GM23338 (cell line): Measurements from ENCODE around the gene MCCC1. TPM values are rescaled to one million over a fixed set of nuclear protein-coding genes. Genes with fewer than 3 reads are reported as not detected.

Experiments used
- CREB1 ChIP-seq: fragments of 250-450 bp; sonication (Bioruptor Pico); IDR thresholded peaks from 2 replicates; pipeline ENCODE4 v1.5.0; 2020; ENCODE audit warnings: low read depth, mild to moderate bottlenecking, moderate library complexity
- NANOG ChIP-seq: IDR thresholded peaks from 2 replicates; pipeline ENCODE4 v1.6.1; 2016; ENCODE audit warnings: antibody characterized with exemption, borderline replicate concordance
- polyA plus RNA-seq: library from polyadenylated mRNA; unstranded; fragments of >200 nt; fragmentation: Nextera tagmentation; extraction: Ambion mirVana; gene quantifications from 2 replicates; pipeline ENCODE4 v1.2.1, GENCODE V29; 2016
- total RNA-seq: library from RNA; depleted of rRNA; stranded (reverse); fragments of >200 nt; shearing (Covaris generic); gene quantifications from 2 replicates; pipeline ENCODE4 v1.2.3, GENCODE V29; 2014
- TF ChIP-seq, protein P1 (sequence below): IDR thresholded peaks from one replicate; pipeline ENCODE4 v1.6.1; 2018; ENCODE audit warnings: antibody characterized with exemption; ENCODE audit not compliant: unreplicated experiment
- TF ChIP-seq, protein P2 (sequence below): fragments of 250-450 bp; sonication (Bioruptor Pico); IDR thresholded peaks from 2 replicates; pipeline ENCODE4 v1.5.0; 2020; ENCODE audit warnings: mild to moderate bottlenecking, moderate library complexity

Gene MCCC1
- total and polyA plus RNA-seq, 2 experiments from 2014 or later = 20.2 to 24.2 TPM

DNA sequence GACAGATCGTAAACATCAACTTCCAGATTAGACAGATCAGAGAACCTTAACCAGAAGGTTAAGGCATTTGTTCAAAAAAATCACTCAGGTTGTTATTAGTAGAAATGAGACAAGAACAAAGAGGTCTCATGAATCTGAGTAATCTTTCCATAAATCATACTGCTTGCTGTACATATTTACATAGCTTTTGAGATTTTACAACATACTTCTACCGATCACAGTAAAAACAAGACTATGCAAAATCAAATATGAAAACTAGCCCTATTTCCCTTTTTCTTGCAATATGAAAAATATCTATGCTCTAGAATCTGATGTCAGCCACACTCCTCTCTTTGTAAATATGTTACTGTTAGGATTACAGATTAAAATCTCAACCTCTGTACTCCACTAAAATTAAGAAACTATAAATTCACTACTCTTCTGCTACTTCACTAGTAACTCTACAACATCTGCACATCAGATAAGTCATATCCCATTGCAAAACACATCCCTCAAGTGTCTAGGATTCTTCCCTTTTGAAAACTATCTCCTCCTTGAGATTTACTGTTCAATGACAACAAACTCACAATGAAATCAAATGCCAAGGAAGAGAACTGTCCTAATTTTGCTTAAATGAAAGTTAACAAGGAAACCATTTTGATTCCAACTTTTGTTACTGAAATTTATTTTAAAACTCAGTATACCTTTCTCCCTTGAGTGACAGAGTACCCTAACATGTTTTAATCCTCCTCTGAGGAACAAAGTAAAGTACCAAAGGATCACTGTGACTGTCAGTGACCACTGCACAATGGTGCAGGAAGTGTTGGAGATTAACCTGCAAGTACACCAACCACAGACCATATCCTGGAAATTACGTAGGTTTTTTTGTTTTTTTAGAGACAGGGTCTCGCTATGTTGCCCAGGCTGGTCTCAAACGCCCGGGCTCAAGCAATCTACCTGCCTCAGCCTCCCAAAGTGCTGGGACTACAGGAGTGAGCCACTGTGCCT is 131.8 kb downstream of the MCCC1 start (continued):
- TF ChIP-seq, protein P1, sequence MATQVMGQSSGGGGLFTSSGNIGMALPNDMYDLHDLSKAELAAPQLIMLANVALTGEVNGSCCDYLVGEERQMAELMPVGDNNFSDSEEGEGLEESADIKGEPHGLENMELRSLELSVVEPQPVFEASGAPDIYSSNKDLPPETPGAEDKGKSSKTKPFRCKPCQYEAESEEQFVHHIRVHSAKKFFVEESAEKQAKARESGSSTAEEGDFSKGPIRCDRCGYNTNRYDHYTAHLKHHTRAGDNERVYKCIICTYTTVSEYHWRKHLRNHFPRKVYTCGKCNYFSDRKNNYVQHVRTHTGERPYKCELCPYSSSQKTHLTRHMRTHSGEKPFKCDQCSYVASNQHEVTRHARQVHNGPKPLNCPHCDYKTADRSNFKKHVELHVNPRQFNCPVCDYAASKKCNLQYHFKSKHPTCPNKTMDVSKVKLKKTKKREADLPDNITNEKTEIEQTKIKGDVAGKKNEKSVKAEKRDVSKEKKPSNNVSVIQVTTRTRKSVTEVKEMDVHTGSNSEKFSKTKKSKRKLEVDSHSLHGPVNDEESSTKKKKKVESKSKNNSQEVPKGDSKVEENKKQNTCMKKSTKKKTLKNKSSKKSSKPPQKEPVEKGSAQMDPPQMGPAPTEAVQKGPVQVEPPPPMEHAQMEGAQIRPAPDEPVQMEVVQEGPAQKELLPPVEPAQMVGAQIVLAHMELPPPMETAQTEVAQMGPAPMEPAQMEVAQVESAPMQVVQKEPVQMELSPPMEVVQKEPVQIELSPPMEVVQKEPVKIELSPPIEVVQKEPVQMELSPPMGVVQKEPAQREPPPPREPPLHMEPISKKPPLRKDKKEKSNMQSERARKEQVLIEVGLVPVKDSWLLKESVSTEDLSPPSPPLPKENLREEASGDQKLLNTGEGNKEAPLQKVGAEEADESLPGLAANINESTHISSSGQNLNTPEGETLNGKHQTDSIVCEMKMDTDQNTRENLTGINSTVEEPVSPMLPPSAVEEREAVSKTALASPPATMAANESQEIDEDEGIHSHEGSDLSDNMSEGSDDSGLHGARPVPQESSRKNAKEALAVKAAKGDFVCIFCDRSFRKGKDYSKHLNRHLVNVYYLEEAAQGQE = no peak
- TF ChIP-seq, protein P2, sequence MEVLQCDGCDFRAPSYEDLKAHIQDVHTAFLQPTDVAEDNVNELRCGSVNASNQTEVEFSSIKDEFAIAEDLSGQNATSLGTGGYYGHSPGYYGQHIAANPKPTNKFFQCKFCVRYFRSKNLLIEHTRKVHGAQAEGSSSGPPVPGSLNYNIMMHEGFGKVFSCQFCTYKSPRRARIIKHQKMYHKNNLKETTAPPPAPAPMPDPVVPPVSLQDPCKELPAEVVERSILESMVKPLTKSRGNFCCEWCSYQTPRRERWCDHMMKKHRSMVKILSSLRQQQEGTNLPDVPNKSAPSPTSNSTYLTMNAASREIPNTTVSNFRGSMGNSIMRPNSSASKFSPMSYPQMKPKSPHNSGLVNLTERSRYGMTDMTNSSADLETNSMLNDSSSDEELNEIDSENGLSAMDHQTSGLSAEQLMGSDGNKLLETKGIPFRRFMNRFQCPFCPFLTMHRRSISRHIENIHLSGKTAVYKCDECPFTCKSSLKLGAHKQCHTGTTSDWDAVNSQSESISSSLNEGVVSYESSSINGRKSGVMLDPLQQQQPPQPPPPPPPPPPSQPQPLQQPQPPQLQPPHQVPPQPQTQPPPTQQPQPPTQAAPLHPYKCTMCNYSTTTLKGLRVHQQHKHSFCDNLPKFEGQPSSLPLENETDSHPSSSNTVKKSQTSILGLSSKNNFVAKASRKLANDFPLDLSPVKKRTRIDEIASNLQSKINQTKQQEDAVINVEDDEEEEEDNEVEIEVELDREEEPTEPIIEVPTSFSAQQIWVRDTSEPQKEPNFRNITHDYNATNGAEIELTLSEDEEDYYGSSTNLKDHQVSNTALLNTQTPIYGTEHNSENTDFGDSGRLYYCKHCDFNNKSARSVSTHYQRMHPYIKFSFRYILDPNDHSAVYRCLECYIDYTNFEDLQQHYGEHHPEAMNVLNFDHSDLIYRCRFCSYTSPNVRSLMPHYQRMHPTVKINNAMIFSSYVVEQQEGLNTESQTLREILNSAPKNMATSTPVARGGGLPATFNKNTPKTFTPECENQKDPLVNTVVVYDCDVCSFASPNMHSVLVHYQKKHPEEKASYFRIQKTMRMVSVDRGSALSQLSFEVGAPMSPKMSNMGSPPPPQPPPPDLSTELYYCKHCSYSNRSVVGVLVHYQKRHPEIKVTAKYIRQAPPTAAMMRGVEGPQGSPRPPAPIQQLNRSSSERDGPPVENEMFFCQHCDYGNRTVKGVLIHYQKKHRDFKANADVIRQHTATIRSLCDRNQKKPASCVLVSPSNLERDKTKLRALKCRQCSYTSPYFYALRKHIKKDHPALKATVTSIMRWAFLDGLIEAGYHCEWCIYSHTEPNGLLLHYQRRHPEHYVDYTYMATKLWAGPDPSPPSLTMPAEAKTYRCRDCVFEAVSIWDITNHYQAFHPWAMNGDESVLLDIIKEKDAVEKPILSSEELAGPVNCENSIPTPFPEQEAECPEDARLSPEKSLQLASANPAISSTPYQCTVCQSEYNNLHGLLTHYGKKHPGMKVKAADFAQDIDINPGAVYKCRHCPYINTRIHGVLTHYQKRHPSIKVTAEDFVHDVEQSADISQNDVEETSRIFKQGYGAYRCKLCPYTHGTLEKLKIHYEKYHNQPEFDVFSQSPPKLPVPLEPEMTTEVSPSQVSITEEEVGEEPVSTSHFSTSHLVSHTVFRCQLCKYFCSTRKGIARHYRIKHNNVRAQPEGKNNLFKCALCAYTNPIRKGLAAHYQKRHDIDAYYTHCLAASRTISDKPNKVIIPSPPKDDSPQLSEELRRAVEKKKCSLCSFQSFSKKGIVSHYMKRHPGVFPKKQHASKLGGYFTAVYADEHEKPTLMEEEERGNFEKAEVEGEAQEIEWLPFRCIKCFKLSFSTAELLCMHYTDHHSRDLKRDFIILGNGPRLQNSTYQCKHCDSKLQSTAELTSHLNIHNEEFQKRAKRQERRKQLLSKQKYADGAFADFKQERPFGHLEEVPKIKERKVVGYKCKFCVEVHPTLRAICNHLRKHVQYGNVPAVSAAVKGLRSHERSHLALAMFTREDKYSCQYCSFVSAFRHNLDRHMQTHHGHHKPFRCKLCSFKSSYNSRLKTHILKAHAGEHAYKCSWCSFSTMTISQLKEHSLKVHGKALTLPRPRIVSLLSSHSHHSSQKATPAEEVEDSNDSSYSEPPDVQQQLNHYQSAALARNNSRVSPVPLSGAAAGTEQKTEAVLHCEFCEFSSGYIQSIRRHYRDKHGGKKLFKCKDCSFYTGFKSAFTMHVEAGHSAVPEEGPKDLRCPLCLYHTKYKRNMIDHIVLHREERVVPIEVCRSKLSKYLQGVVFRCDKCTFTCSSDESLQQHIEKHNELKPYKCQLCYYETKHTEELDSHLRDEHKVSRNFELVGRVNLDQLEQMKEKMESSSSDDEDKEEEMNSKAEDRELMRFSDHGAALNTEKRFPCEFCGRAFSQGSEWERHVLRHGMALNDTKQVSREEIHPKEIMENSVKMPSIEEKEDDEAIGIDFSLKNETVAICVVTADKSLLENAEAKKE (CRISPR knock-in tag) = no peak
- TF ChIP-seq CREB1 (CRISPR knock-in tag) (no peak), NANOG (no peak)
